Keratinocyte (primary cell): ENCODE data around the gene CCN5. TPM values are rescaled to one million over a fixed set of nuclear protein-coding genes. Genes with fewer than 3 reads are reported as not detected.

ENCODE experiments used
- DNase-seq: peaks from one replicate; pipeline ENCODE4 v3.0.0-alpha.2; 2011; ENCODE audit warnings: low read depth, missing footprints, low spot score
- FAIRE-seq: peaks from 2 replicates; lab custom pipeline; 2011; peaks lifted over from hg19 to GRCh38; lab: Jason Lieb, UNC
- H2AFZ ChIP-seq: 2 replicates; pipeline ENCODE4 v1.6.0; 2012; ENCODE audit warnings: low read length, control low read depth, inconsistent platforms; ENCODE audit not compliant: control insufficient read depth
- H3K27ac ChIP-seq: 2 replicates; pipeline ENCODE4 v1.5.1; 2011; ENCODE audit warnings: low read length; ENCODE audit not compliant: control insufficient read depth, insufficient read depth
- H3K27me3 ChIP-seq: 3 replicates; pipeline ENCODE4 v1.6.0; 2011; ENCODE audit warnings: low read length; ENCODE audit not compliant: control insufficient read depth, insufficient read depth; ENCODE audit errors: extremely low read depth
- H3K36me3 ChIP-seq, 2 experiments: 2 replicates in 1 of 2; 3 replicates in 1 of 2; pipeline ENCODE4 v1.5.1; 2011; ENCODE audit warnings: low read length in 2 of 2, mild to moderate bottlenecking in 1 of 2; ENCODE audit not compliant: control insufficient read depth in 2 of 2, insufficient read depth in 2 of 2; ENCODE audit errors: extremely low read depth in 1 of 2
- H3K4me1 ChIP-seq: 3 replicates; pipeline ENCODE4 v1.5.1; 2011; ENCODE audit warnings: low read length; ENCODE audit not compliant: control insufficient read depth, insufficient read depth; ENCODE audit errors: extremely low read depth
- H3K4me2 ChIP-seq: 3 replicates; pipeline ENCODE4 v1.6.0; 2011; ENCODE audit warnings: low read depth, low read length; ENCODE audit not compliant: control insufficient read depth, insufficient read depth; ENCODE audit errors: extremely low read depth
- H3K4me3 ChIP-seq, 3 experiments: fragments of 200-600 bp in 1 of 3; sonication (generic) in 1 of 3; 2 replicates in 2 of 3; 3 replicates in 1 of 3; pipeline ENCODE4 v1.5.1; 2011 to 2016; ENCODE audit warnings: low read length in 3 of 3, mild to moderate bottlenecking in 3 of 3, control low read depth in 2 of 3, inconsistent platforms in 1 of 3, low read depth in 1 of 3, mixed read lengths in 1 of 3, mixed run types in 1 of 3, moderate library complexity in 1 of 3; ENCODE audit not compliant: control insufficient read depth in 2 of 3, insufficient read depth in 2 of 3; ENCODE audit errors: extremely low read depth in 1 of 3
- H3K79me2 ChIP-seq: 2 replicates; pipeline ENCODE4 v1.6.0; 2012; ENCODE audit warnings: low read length; ENCODE audit not compliant: control insufficient read depth, insufficient read depth
- H3K9ac ChIP-seq: 3 replicates; pipeline ENCODE4 v1.6.0; 2011; ENCODE audit warnings: low read length; ENCODE audit not compliant: control insufficient read depth, insufficient read depth; ENCODE audit errors: extremely low read depth
- H3K9me1 ChIP-seq: 3 replicates; pipeline ENCODE4 v1.6.0; 2011; ENCODE audit warnings: low read length; ENCODE audit not compliant: control insufficient read depth, insufficient read depth; ENCODE audit errors: extremely low read depth
- H3K9me3 ChIP-seq: 2 replicates; pipeline ENCODE4 v1.5.1; 2012; ENCODE audit warnings: low read depth, low read length; ENCODE audit not compliant: control insufficient read depth
- H4K20me1 ChIP-seq: 3 replicates; pipeline ENCODE4 v1.6.0; 2011; ENCODE audit warnings: low read length; ENCODE audit not compliant: control insufficient read depth, insufficient read depth; ENCODE audit errors: extremely low read depth
- CTCF ChIP-seq, 3 experiments: IDR thresholded peaks in 1 of 3; conservative IDR thresholded peaks in 1 of 3; optimal IDR thresholded peaks in 1 of 3; 2 replicates in 2 of 3; 3 replicates in 1 of 3; pipeline versions ENCODE3 to v1.5.1; 2011; ENCODE audit warnings: low read length in 3 of 3, mild to moderate bottlenecking in 3 of 3, moderate library complexity in 2 of 3, control low read depth in 1 of 3, inconsistent platforms in 1 of 3; ENCODE audit not compliant: insufficient read depth in 2 of 3; ENCODE audit errors: extremely low read depth in 1 of 3
- EZH2 ChIP-seq: IDR thresholded peaks from one replicate; pipeline ENCODE4 v1.6.1; 2012; ENCODE audit warnings: inconsistent platforms, mild to moderate bottlenecking, low read length, moderate library complexity
- dilution Hi-C: fragments of 300-500 bp; cut with MboI; formaldehyde crosslinking; loops from one replicate; pipeline ENCODE4 v1.7.0; 2020; ENCODE audit warnings: low sequenced_read_pairs; ENCODE audit not compliant: extremely low pct_ligation_motif_present
- polyA plus RNA-seq, 5 experiments: library from polyadenylated mRNA; depleted of rRNA in 3 of 5; stranded (reverse) in 3 of 5; stranded (forward) in 1 of 5; unstranded in 1 of 5; fragments of >200 nt; gene quantifications; 1 replicate in 1 of 5; 2 replicates in 3 of 5; 3 replicates in 1 of 5; pipeline versions ENCODE4 v1.2.1 to v1.2.3, GENCODE V29; 2011 to 2012; ENCODE audit warnings: missing spikeins in 2 of 5, low read depth in 1 of 5, low replicate concordance in 1 of 5

The CCN5 gene
- polyA plus RNA-seq, 1 donor (not counting 4 experiments of a cell fraction or from before 2014, with no cell fraction given): not detected

GRCh38 chr20:44686934-44687333 is 28.2 kb upstream of the CCN5 start:
- no peaks in the 10 kb centered on the region for H3K9me3 ChIP-seq
- no peaks in the 10 kb centered on the region for H3K4me1 ChIP-seq
- H3K4me2 ChIP-seq: no peak overlapping the region
- H3K79me2 ChIP-seq: no peaks in the 10 kb centered on the region
- H3K4me3 ChIP-seq: no peak overlapping the region
- H3K27ac ChIP-seq: no peak overlapping the region
- no peak for FAIRE-seq
- no peaks in the 10 kb centered on the region for H3K9me1 ChIP-seq
- H4K20me1 ChIP-seq: no peaks in the 10 kb centered on the region
- no peaks in the 10 kb centered on the region for H3K36me3 ChIP-seq
- H3K27me3 ChIP-seq: peaks cover 6% of the 10 kb centered on the region
- TF ChIP-seq CTCF (optimal IDR thresholded peaks at IDR 0.05 in 1 of 3, IDR thresholded peaks at IDR 0.05 in 1 of 3, conservative IDR thresholded peaks at IDR 0.05 in 1 of 3; ENCODE audit: extremely low read depth in 1 of 3, insufficient read depth in 2 of 3, low read length in 3 of 3) (no peak), EZH2 (no peak)
- no peak overlapping the region for H3K9ac ChIP-seq
- DNase-seq: no peak
- no peak overlapping the region for H2AFZ ChIP-seq
- dilution Hi-C loops: no loop called here

- TF ChIP-seq CTCF (optimal IDR thresholded peaks at IDR 0.05 in 1 of 3, IDR thresholded peaks at IDR 0.05 in 1 of 3, conservative IDR thresholded peaks at IDR 0.05 in 1 of 3; ENCODE audit: extremely low read depth in 1 of 3, insufficient read depth in 2 of 3, low read length in 3 of 3) (no peak), EZH2 (no peak)
These were observed 27.0 kb upstream of the CCN5 start for GRCh38 chr20:44688053-44688625.

More at GRCh38 chr20:44688053-44688625, 27.0 kb upstream of the CCN5 start:
- peaks cover 6% of the 10 kb centered on the region for H3K27me3 ChIP-seq
- dilution Hi-C loops: no loop called here
- H3K36me3 ChIP-seq: no peaks in the 10 kb centered on the region
- H3K9ac ChIP-seq: no peak overlapping the region
- H3K27ac ChIP-seq: no peak overlapping the region
- H3K9me3 ChIP-seq: no peaks in the 10 kb centered on the region
- DNase-seq (no peak), FAIRE-seq (no peak)
- H3K9me1 ChIP-seq: no peaks in the 10 kb centered on the region
- no peaks in the 10 kb centered on the region for H3K79me2 ChIP-seq
- H4K20me1 ChIP-seq: no peaks in the 10 kb centered on the region
- H2AFZ ChIP-seq: no peak overlapping the region
- H3K4me2 ChIP-seq: no peak overlapping the region
- no peak overlapping the region for H3K4me3 ChIP-seq
- H3K4me1 ChIP-seq: peaks cover 9% of the 10 kb centered on the region
